ENCODE measurements around the gene RNF181. TPM values are rescaled to one million over a fixed set of nuclear protein-coding genes. Genes with fewer than 3 reads are reported as not detected.

RNF181 gene
- polyA plus RNA-seq, 1 donor (not counting 4 experiments of a cell fraction or from before 2014, with no cell fraction given), result 264 TPM

GRCh38 chr2:85631316-85631715 is 35.8 kb downstream of the RNF181 start:
- H4K20me1 ChIP-seq (ENCODE audit: control insufficient read depth, extremely low read depth, insufficient read depth, low read length), result no peaks in the 10 kb centered on the region
- H3K27me3 ChIP-seq (ENCODE audit: control insufficient read depth, extremely low read depth, insufficient read depth, low read length), result no peaks in the 10 kb centered on the region
- H3K9ac ChIP-seq (ENCODE audit: control insufficient read depth, extremely low read depth, insufficient read depth, low read length), result no peak overlapping the region
- H3K27ac ChIP-seq (ENCODE audit: control insufficient read depth, insufficient read depth, low read length), result no peak overlapping the region
- H3K36me3 ChIP-seq (ENCODE audit: control insufficient read depth in 2 of 2, extremely low read depth in 1 of 2, insufficient read depth in 2 of 2, low read length in 2 of 2), result peaks cover 21 to 38% of the 10 kb centered on the region in 2 experiments
- FAIRE-seq, result no peak
- dilution Hi-C loops (cut with MboI; ENCODE audit: extremely low pct_ligation_motif_present, low sequenced_read_pairs), result no loop called here
- TF ChIP-seq, protein P1, sequence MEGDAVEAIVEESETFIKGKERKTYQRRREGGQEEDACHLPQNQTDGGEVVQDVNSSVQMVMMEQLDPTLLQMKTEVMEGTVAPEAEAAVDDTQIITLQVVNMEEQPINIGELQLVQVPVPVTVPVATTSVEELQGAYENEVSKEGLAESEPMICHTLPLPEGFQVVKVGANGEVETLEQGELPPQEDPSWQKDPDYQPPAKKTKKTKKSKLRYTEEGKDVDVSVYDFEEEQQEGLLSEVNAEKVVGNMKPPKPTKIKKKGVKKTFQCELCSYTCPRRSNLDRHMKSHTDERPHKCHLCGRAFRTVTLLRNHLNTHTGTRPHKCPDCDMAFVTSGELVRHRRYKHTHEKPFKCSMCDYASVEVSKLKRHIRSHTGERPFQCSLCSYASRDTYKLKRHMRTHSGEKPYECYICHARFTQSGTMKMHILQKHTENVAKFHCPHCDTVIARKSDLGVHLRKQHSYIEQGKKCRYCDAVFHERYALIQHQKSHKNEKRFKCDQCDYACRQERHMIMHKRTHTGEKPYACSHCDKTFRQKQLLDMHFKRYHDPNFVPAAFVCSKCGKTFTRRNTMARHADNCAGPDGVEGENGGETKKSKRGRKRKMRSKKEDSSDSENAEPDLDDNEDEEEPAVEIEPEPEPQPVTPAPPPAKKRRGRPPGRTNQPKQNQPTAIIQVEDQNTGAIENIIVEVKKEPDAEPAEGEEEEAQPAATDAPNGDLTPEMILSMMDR (optimal IDR thresholded peaks at IDR 0.05 in 1 of 3, IDR thresholded peaks at IDR 0.05 in 1 of 3, conservative IDR thresholded peaks at IDR 0.05 in 1 of 3; ENCODE audit: extremely low read depth in 1 of 3, insufficient read depth in 2 of 3, low read length in 3 of 3), result no peak
- TF ChIP-seq EZH2 (IDR thresholded peaks at IDR 0.05; ENCODE audit: low read length), result no peak
- H3K4me1 ChIP-seq (ENCODE audit: control insufficient read depth, extremely low read depth, insufficient read depth, low read length), result no peaks in the 10 kb centered on the region
- H2AFZ ChIP-seq (ENCODE audit: control insufficient read depth, low read length), result no peak overlapping the region
- H3K79me2 ChIP-seq (ENCODE audit: control insufficient read depth, insufficient read depth, low read length), result peaks cover 4% of the 10 kb centered on the region
- no peak overlapping the region for H3K4me2 ChIP-seq (ENCODE audit: control insufficient read depth, extremely low read depth, insufficient read depth, low read depth, low read length)
- no peak overlapping the region for H3K4me3 ChIP-seq (ENCODE audit: control insufficient read depth in 2 of 3, extremely low read depth in 1 of 3, insufficient read depth in 2 of 3, low read depth in 1 of 3, low read length in 3 of 3)
- H3K9me1 ChIP-seq (ENCODE audit: control insufficient read depth, extremely low read depth, insufficient read depth, low read length), result no peaks in the 10 kb centered on the region
- no peaks in the 10 kb centered on the region for H3K9me3 ChIP-seq (ENCODE audit: control insufficient read depth, low read depth, low read length)
- DNase-seq (ENCODE audit: low read depth, low spot score), result no peak

DNA sequence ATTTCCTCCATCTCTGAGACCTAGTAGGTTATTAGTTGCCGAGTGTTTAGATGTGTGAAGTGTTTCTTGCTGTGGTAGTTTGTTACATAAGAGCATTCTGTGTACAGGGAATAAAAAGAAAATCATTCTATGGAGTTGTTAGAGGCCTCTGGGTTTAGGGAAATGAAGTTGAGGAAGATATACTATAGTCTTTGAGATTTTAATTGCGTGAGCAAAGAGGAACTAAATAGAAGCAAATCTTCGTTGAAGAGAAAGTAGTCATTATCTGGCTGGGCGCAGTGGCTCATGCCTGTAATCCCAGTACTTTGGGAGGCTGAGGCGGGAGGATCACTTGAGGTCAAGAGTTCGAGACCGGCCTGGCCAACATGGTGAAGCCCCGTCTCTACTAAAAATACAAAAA is 39.5 kb downstream of the RNF181 start:
- Histone ChIP-seq H3K9me3 (ENCODE audit: control insufficient read depth, low read depth, low read length) (no peaks in the 10 kb centered on the region), H3K9ac (ENCODE audit: control insufficient read depth, extremely low read depth, insufficient read depth, low read length) (no peak overlapping the region), H3K79me2 (ENCODE audit: control insufficient read depth, insufficient read depth, low read length) (peaks cover 4% of the 10 kb centered on the region), H3K27ac (ENCODE audit: control insufficient read depth, insufficient read depth, low read length) (no peak overlapping the region), H3K27me3 (ENCODE audit: control insufficient read depth, extremely low read depth, insufficient read depth, low read length) (no peaks in the 10 kb centered on the region), H3K4me2 (ENCODE audit: control insufficient read depth, extremely low read depth, insufficient read depth, low read depth, low read length) (no peak overlapping the region), H3K9me1 (ENCODE audit: control insufficient read depth, extremely low read depth, insufficient read depth, low read length) (no peaks in the 10 kb centered on the region), H3K4me3 (ENCODE audit: control insufficient read depth in 2 of 3, extremely low read depth in 1 of 3, insufficient read depth in 2 of 3, low read depth in 1 of 3, low read length in 3 of 3) (no peak overlapping the region), H3K36me3 (ENCODE audit: control insufficient read depth in 2 of 2, extremely low read depth in 1 of 2, insufficient read depth in 2 of 2, low read length in 2 of 2) (peaks cover 21 to 52% of the 10 kb centered on the region in 2 experiments), H4K20me1 (ENCODE audit: control insufficient read depth, extremely low read depth, insufficient read depth, low read length) (no peaks in the 10 kb centered on the region), H2AFZ (ENCODE audit: control insufficient read depth, low read length) (no peak overlapping the region), H3K4me1 (ENCODE audit: control insufficient read depth, extremely low read depth, insufficient read depth, low read length) (no peaks in the 10 kb centered on the region)
- dilution Hi-C loops (cut with MboI; ENCODE audit: extremely low pct_ligation_motif_present, low sequenced_read_pairs), result no loop called here
- no peak for TF ChIP-seq EZH2 (IDR thresholded peaks at IDR 0.05; ENCODE audit: low read length)
- TF ChIP-seq, protein P1 (optimal IDR thresholded peaks at IDR 0.05 in 1 of 3, IDR thresholded peaks at IDR 0.05 in 1 of 3, conservative IDR thresholded peaks at IDR 0.05 in 1 of 3; ENCODE audit: extremely low read depth in 1 of 3, insufficient read depth in 2 of 3, low read length in 3 of 3), result no peak
- no peak for FAIRE-seq
- DNase-seq (ENCODE audit: low read depth, low spot score), result no peak
